HepG2 (cell line): ENCODE data around the gene SMIM9. TPM values are rescaled to one million over a fixed set of nuclear protein-coding genes. Genes with fewer than 3 reads are reported as not detected.

ENCODE experiments used
- ATAC-seq: fragments of 200-7000 bp; cut with Tn5 transposase; 3 replicates; pipeline ENCODE4 v1.9.1; 2020; ENCODE audit warnings: mild to moderate bottlenecking, moderate library complexity
- BruUV-seq: library from RNA; stranded (reverse); fragments of 400-500 nt; replicated peaks from 2 replicates; lab custom pipeline; 2021; lab: Mats Ljungman, UMichigan
- CTCF ChIA-PET: fragments of 300-600 bp; formaldehyde crosslinking; extraction: SDS; loops from one replicate; lab custom pipeline; 2021; ENCODE audit warnings: low total read pairs, inconsistent platforms, low intra/inter-chr PET ratio; lab: Yijun Ruan, JAX
- POLR2A ChIA-PET: fragments of 350-600 bp; sonication (Branson Sonifier 250); formaldehyde crosslinking; loops from one replicate; lab custom pipeline; 2020; ENCODE audit warnings: antibody characterized with exemption, inconsistent platforms; lab: Yijun Ruan, JAX
- DNase-seq: peaks from one replicate; pipeline ENCODE4 v3.0.0-alpha.2; 2015; ENCODE audit warnings: low spot score
- FAIRE-seq: peaks from 3 replicates; lab custom pipeline; 2011; peaks lifted over from hg19 to GRCh38; lab: Jason Lieb, UNC
- H2AFZ ChIP-seq: one replicate; pipeline ENCODE4 v1.6.1; 2011; ENCODE audit warnings: low read length, inconsistent platforms
- H3K27ac ChIP-seq: fragments of 300-600 bp; 3 replicates; pipeline ENCODE4 v1.8.0; 2011; ENCODE audit warnings: mixed run types, mild to moderate bottlenecking, mixed read lengths, low read length, inconsistent platforms; ENCODE audit not compliant: insufficient read depth; ENCODE audit errors: extremely low read length
- H3K27me3 ChIP-seq, 2 experiments: fragments of 200-600 bp in 1 of 2; 2 replicates in 1 of 2; 3 replicates in 1 of 2; pipeline versions ENCODE4 v1.6.0 to v1.8.0; 2011; ENCODE audit warnings: low read length in 2 of 2, mild to moderate bottlenecking in 2 of 2, moderate library complexity in 2 of 2, inconsistent platforms in 1 of 2; ENCODE audit not compliant: insufficient read depth in 2 of 2, control insufficient read depth in 1 of 2
- H3K36me3 ChIP-seq, 2 experiments: fragments of 200-600 bp in 1 of 2; replicated peaks in 1 of 2; 2 replicates in 1 of 2; 3 replicates in 1 of 2; pipeline versions ENCODE4 v1.5.1 to v1.8.0; 2011; ENCODE audit warnings: low read length in 2 of 2, inconsistent platforms in 1 of 2; ENCODE audit not compliant: insufficient read depth in 2 of 2, control insufficient read depth in 1 of 2
- H3K4me1 ChIP-seq: 2 replicates; pipeline ENCODE4 v1.5.1; 2012; ENCODE audit warnings: low read length, inconsistent platforms; ENCODE audit not compliant: insufficient read depth
- H3K4me2 ChIP-seq: 2 replicates; pipeline ENCODE4 v1.6.0; 2011; ENCODE audit warnings: low read depth, low read length, inconsistent platforms
- H3K4me3 ChIP-seq, 3 experiments: fragments of 200-600 bp in 1 of 3; sonication (generic), shearing (Covaris generic) in 1 of 3; replicated peaks in 1 of 3; 2 replicates each; pipeline ENCODE4 v1.5.1; 2011 to 2016; ENCODE audit warnings: low read length in 3 of 3, inconsistent platforms in 2 of 3, low read depth in 2 of 3, mild to moderate bottlenecking in 2 of 3, control low read depth in 1 of 3, mixed read lengths in 1 of 3; ENCODE audit not compliant: insufficient read depth in 1 of 3
- H3K79me2 ChIP-seq: one replicate; pipeline ENCODE4 v1.6.1; 2011; ENCODE audit warnings: low read length, inconsistent platforms; ENCODE audit not compliant: insufficient read depth
- H3K9ac ChIP-seq: 2 replicates; pipeline ENCODE4 v1.6.0; 2011; ENCODE audit warnings: mild to moderate bottlenecking, low read depth, low read length, inconsistent platforms; ENCODE audit not compliant: insufficient read depth
- H3K9me3 ChIP-seq: 2 replicates; pipeline ENCODE4 v1.5.1; 2012; ENCODE audit warnings: mild to moderate bottlenecking, low read length
- H4K20me1 ChIP-seq: 2 replicates; pipeline ENCODE4 v1.6.0; 2011; ENCODE audit warnings: inconsistent platforms, mild to moderate bottlenecking, low read length, moderate library complexity; ENCODE audit not compliant: insufficient read depth
- EED ChIP-seq: sonication (generic); formaldehyde crosslinking; IDR thresholded peaks from 2 replicates; pipeline ENCODE4 v1.5.0; 2020; ENCODE audit warnings: mild to moderate bottlenecking, missing genetic modification reagents
- GPN1 ChIP-seq: sonication (generic); formaldehyde crosslinking; IDR thresholded peaks from 2 replicates; pipeline ENCODE4 v1.5.1; 2020; ENCODE audit warnings: missing genetic modification reagents, borderline replicate concordance
- MLX ChIP-seq: IDR thresholded peaks from 2 replicates; pipeline ENCODE4 v1.6.1; 2016
- SOX13 ChIP-seq, 3 experiments: fragments of 450-650 bp in 1 of 3; sonication (generic) in 1 of 3; formaldehyde crosslinking in 1 of 3; IDR thresholded peaks in 2 of 3; conservative IDR thresholded peaks in 1 of 3; 2 replicates each; pipeline versions ENCODE4 v1.5.0 to v1.6.1; 2016 to 2020; ENCODE audit warnings: antibody characterized with exemption in 1 of 3, mild to moderate bottlenecking in 1 of 3, missing compliant biosample characterization in 1 of 3, missing genetic modification reagents in 1 of 3, moderate library complexity in 1 of 3
- TP53 ChIP-seq: sonication (generic); formaldehyde crosslinking; conservative IDR thresholded peaks from 2 replicates; pipeline ENCODE4 v1.4.0; 2020; ENCODE audit warnings: missing genetic modification reagents
- ZHX1 ChIP-seq: sonication (generic); formaldehyde crosslinking; IDR thresholded peaks from 2 replicates; pipeline ENCODE4 v1.8.1; 2022; ENCODE audit warnings: low read depth, mild to moderate bottlenecking, missing genetic modification reagents
- ZNF101 ChIP-seq: sonication (generic); formaldehyde crosslinking; IDR thresholded peaks from 2 replicates; pipeline ENCODE4 v1.4.0; 2020; ENCODE audit warnings: mild to moderate bottlenecking, low read depth, missing genetic modification reagents, borderline replicate concordance
- in situ Hi-C: cut with HindIII; loops from 2 replicates; pipeline ENCODE4 v1.10.0; 2017; ENCODE audit warnings: low pct_unique_long_range_greater_than_20kb; ENCODE audit not compliant: extremely low pct_ligation_motif_present
- intact Hi-C: fragments of 100-400 bp; cut with micrococcal nuclease; formaldehyde crosslinking; loops from one replicate; pipeline ENCODE4 v1.10.0; 2022; ENCODE audit not compliant: unreplicated experiment
- polyA plus RNA-seq, 8 experiments: library from polyadenylated mRNA; depleted of rRNA in 3 of 8; stranded (reverse) in 7 of 8; unstranded in 1 of 8; fragments of >200 nt; fragmentation: Illumina TruSeq in 4 of 8; extraction: Trizol in 4 of 8; gene quantifications; 2 replicates each; pipeline versions ENCODE4 v1.2.1 to v1.2.3, GENCODE V29; 2011 to 2016; ENCODE audit warnings: low read depth in 4 of 8, missing spikeins in 1 of 8, mixed read lengths in 1 of 8; ENCODE audit not compliant: insufficient read depth in 1 of 8
- total RNA-seq, 5 experiments: library from RNA; depleted of rRNA; stranded (reverse); fragments of >200 nt; fragmentation: Illumina TruSeq; extraction: Trizol; gene quantifications; 2 replicates each; pipeline ENCODE4 v1.2.3, GENCODE V29; 2016; ENCODE audit warnings: low read depth in 1 of 5
- TF ChIP-seq, protein P1 (sequence below): IDR thresholded peaks from 2 replicates; pipeline ENCODE4 v1.6.1; 2012; ENCODE audit warnings: inconsistent platforms
- TF ChIP-seq, protein P2 (sequence below): sonication (generic); formaldehyde crosslinking; IDR thresholded peaks from 2 replicates; pipeline ENCODE4 v1.4.0; 2020; ENCODE audit warnings: missing genetic modification reagents
- TF ChIP-seq, protein P3 (sequence below): sonication (generic); formaldehyde crosslinking; IDR thresholded peaks from 2 replicates; pipeline ENCODE4 v1.4.0; 2020; ENCODE audit warnings: mild to moderate bottlenecking, missing genetic modification reagents

SMIM9 gene
- total and polyA plus RNA-seq, 2 of the 13 experiments (the other 11 are each of a cell fraction or from before 2014, with no cell fraction given): not detected

- TF ChIP-seq SOX13 (IDR thresholded peaks at IDR 0.05) (no peak), SOX13 (CRISPR knock-in tag; conservative IDR thresholded peaks at IDR 0.05 in 1 of 2, IDR thresholded peaks at IDR 0.05 in 1 of 2) (no peak)
- TF ChIP-seq, protein P1, sequence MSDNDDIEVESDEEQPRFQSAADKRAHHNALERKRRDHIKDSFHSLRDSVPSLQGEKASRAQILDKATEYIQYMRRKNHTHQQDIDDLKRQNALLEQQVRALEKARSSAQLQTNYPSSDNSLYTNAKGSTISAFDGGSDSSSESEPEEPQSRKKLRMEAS: no peak
- TF ChIP-seq, all 625 proteins: peak for 0
These were observed 4.5 kb downstream of the SMIM9 start (continued) for GRCh38 chrX:154829926-154830442.

DNA sequence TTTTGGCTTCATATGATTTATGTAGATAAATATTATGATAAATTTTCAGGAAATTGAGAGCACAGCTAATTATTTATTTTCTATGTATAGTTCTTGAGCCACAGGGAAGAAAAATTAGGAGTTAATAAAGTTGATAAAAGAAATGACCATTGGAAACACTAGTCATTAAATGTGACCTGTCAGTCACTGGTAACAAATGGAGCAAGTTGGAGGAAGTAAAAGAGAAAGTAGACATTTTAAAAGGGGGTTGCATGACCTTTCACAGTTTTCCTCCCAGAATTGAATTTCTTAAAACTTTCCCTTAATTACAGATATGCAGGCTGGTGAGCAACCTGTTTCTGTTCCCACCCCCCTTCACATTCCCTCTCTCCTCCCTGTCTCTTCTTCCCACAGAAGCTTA is 5.3 kb downstream of the SMIM9 start:
- DNase-seq (no peak), FAIRE-seq (no peak), ATAC-seq (no peak)
- Histone ChIP-seq H3K9me3 (no peaks in the 10 kb centered on the region), H2AFZ (no peak overlapping the region), H4K20me1 (no peaks in the 10 kb centered on the region), H3K4me3 (no peak overlapping the region), H3K4me1 (no peaks in the 10 kb centered on the region), H3K9ac (no peak overlapping the region), H3K27me3 (no peaks in the 10 kb centered on the region), H3K36me3 (no peaks in the 10 kb centered on the region), H3K27ac (no peak overlapping the region), H3K4me2 (no peak overlapping the region), H3K79me2 (no peaks in the 10 kb centered on the region)
- no TSS peak for BruUV-seq
- POLR2A ChIA-PET: no interaction called here
- in situ Hi-C loops: loop anchor here (25.0 kb wide), 1 partner anchor 242 kb away; the partner anchor contains the start of gene CTAG1A
- intact Hi-C loops: no loop called here
- TF ChIP-seq GPN1 (CRISPR knock-in tag) (no peak), TP53 (CRISPR knock-in tag) (no peak), EED (CRISPR knock-in tag) (no peak), ZNF101 (CRISPR knock-in tag) (no peak), MLX (CRISPR knock-in tag) (no peak), ZHX1 (CRISPR knock-in tag) (no peak)
- TF ChIP-seq, protein P2, sequence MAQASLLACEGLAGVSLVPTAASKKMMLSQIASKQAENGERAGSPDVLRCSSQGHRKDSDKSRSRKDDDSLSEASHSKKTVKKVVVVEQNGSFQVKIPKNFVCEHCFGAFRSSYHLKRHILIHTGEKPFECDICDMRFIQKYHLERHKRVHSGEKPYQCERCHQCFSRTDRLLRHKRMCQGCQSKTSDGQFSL: no peak
- TF ChIP-seq, protein P3, sequence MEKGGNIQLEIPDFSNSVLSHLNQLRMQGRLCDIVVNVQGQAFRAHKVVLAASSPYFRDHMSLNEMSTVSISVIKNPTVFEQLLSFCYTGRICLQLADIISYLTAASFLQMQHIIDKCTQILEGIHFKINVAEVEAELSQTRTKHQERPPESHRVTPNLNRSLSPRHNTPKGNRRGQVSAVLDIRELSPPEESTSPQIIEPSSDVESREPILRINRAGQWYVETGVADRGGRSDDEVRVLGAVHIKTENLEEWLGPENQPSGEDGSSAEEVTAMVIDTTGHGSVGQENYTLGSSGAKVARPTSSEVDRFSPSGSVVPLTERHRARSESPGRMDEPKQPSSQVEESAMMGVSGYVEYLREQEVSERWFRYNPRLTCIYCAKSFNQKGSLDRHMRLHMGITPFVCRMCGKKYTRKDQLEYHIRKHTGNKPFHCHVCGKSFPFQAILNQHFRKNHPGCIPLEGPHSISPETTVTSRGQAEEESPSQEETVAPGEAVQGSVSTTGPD (CRISPR knock-in tag): no peak
- CTCF ChIA-PET: no interaction called here
